B cell (primary cell): Measurements from ENCODE around the gene POU5F1. TPM values are rescaled to one million over a fixed set of nuclear protein-coding genes. Genes with fewer than 3 reads are reported as not detected.
"Not testable (repeated sequence)": the region's sequence is repeated elsewhere in the genome, so short reads cannot be mapped to it uniquely, and the experiment has no call there.

Source experiments
- ATAC-seq: fragments of 200-7000 bp; cut with Tn5 transposase; one replicate; pipeline ENCODE4 v1.10.0; 2021; ENCODE audit warnings: low read depth, mild to moderate bottlenecking, moderate number of reproducible peaks, moderate library complexity
- CTCF ChIA-PET: fragments of 350-600 bp; sonication (Branson Sonifier 250); formaldehyde crosslinking; loops from one replicate; lab custom pipeline; 2021; ENCODE audit warnings: antibody characterized with exemption, inconsistent platforms; lab: Charles Lee
- POLR2A ChIA-PET: fragments of 350-600 bp; sonication (Branson Sonifier 250); formaldehyde crosslinking; loops from one replicate; lab custom pipeline; 2021; ENCODE audit warnings: antibody characterized with exemption; lab: Charles Lee
- DNase-seq: peaks from one replicate; pipeline ENCODE4 v3.0.0; 2013
- H2AFZ ChIP-seq: 2 replicates; pipeline ENCODE4 v1.6.1; 2012; ENCODE audit warnings: mild to moderate bottlenecking, low read depth, low read length; ENCODE audit not compliant: insufficient read depth, poor library complexity, severe bottlenecking
- H3K27ac ChIP-seq, 2 donors: 1 replicate in 1 of 2; 2 replicates in 1 of 2; pipeline ENCODE4 v1.5.1; 2012 to 2013; ENCODE audit warnings: low read length in 2 of 2, mild to moderate bottlenecking in 2 of 2, moderate library complexity in 1 of 2
- H3K27me3 ChIP-seq, 4 experiments: fragments of 200-600 bp in 1 of 4; sonication (generic) in 1 of 4; replicated peaks in 1 of 4; 1 replicate in 2 of 4; 2 replicates in 2 of 4; pipeline versions ENCODE4 v1.6.1 to v1.7.0; 2013 to 2016; ENCODE audit warnings: low read length in 3 of 4, mild to moderate bottlenecking in 2 of 4, mixed read lengths in 1 of 4, moderate library complexity in 1 of 4; ENCODE audit not compliant: insufficient read depth in 4 of 4, control insufficient read depth in 3 of 4; ENCODE audit errors: control extremely low read depth in 1 of 4
- H3K36me3 ChIP-seq, 2 experiments: replicated peaks in 1 of 2; 1 replicate in 1 of 2; 2 replicates in 1 of 2; pipeline versions ENCODE4 v1.6.1 to v1.7.1; 2013; ENCODE audit warnings: low read length in 1 of 2; ENCODE audit not compliant: insufficient read depth in 2 of 2, control insufficient read depth in 1 of 2; ENCODE audit errors: control extremely low read depth in 1 of 2, extremely low read depth in 1 of 2
- H3K4me1 ChIP-seq, 2 donors: fragments of 200-600 bp in 1 of 2; sonication (generic) in 1 of 2; 1 replicate in 1 of 2; 2 replicates in 1 of 2; pipeline versions ENCODE4 v1.5.1 to v1.6.1; 2013 to 2017; ENCODE audit warnings: low read length in 2 of 2; ENCODE audit not compliant: control insufficient read depth in 2 of 2, insufficient read depth in 2 of 2
- H3K4me2 ChIP-seq: replicated peaks from 2 replicates; pipeline ENCODE3; 2012; ENCODE audit warnings: mild to moderate bottlenecking, low read depth, low read length; ENCODE audit not compliant: poor library complexity, severe bottlenecking
- H3K4me3 ChIP-seq, 5 experiments: fragments of 200-600 bp in 1 of 5; sonication (generic) in 1 of 5; 1 replicate in 3 of 5; 2 replicates in 2 of 5; pipeline versions ENCODE4 v1.5.1 to v1.7.0; 2011 to 2016; ENCODE audit warnings: low read length in 4 of 5, mild to moderate bottlenecking in 4 of 5, low read depth in 2 of 5, control low read depth in 1 of 5, moderate library complexity in 1 of 5; ENCODE audit not compliant: insufficient read depth in 1 of 5; ENCODE audit errors: control extremely low read depth in 1 of 5, extremely low read depth in 1 of 5
- H3K79me2 ChIP-seq: fragments of 200-600 bp; sonication (generic); one replicate; pipeline ENCODE4 v1.6.0; 2016; ENCODE audit warnings: low read length; ENCODE audit not compliant: control insufficient read depth, insufficient read depth
- H3K9ac ChIP-seq: fragments of 200-600 bp; sonication (generic); 2 replicates; pipeline ENCODE4 v1.6.1; 2017; ENCODE audit warnings: mild to moderate bottlenecking, low read length, moderate library complexity
- H3K9me3 ChIP-seq, 3 donors: one replicate each; pipeline versions ENCODE4 v1.6.1 to v1.7.1; 2013; ENCODE audit warnings: low read length in 2 of 3; ENCODE audit not compliant: control insufficient read depth in 2 of 3, insufficient read depth in 1 of 3; ENCODE audit errors: control extremely low read depth in 1 of 3
- H4K20me1 ChIP-seq: 2 replicates; pipeline ENCODE4 v1.6.0; 2012; ENCODE audit warnings: mild to moderate bottlenecking, low read length; ENCODE audit not compliant: insufficient read depth, control insufficient read depth, poor library complexity, severe bottlenecking
- H3K27ac Mint-ChIP-seq: one replicate; pipeline ENCODE4 v1.8.0; 2021; ENCODE audit warnings: mixed read lengths
- H3K27me3 Mint-ChIP-seq: one replicate; pipeline ENCODE4 v1.8.0; 2021; ENCODE audit warnings: mixed read lengths
- H3K4me1 Mint-ChIP-seq: one replicate; pipeline ENCODE4 v1.8.0; 2021; ENCODE audit warnings: mixed read lengths
- H3K4me3 Mint-ChIP-seq: one replicate; pipeline ENCODE4 v1.8.0; 2021; ENCODE audit warnings: mixed read lengths
- H3K9me3 Mint-ChIP-seq: one replicate; pipeline ENCODE4 v1.8.0; 2022; ENCODE audit warnings: mixed read lengths; ENCODE audit not compliant: insufficient read depth
- EZH2 ChIP-seq: IDR thresholded peaks from 2 replicates; pipeline ENCODE4 v1.6.1; 2012; ENCODE audit warnings: borderline replicate concordance, low read depth, mild to moderate bottlenecking, moderate library complexity, low read length; ENCODE audit not compliant: insufficient read depth, poor library complexity, severe bottlenecking
- WGBS: methylation state at CpG from one replicate; pipeline ENCODE4 v1.1.5; 2013; ENCODE audit warnings: missing lambda C conversion rate; ENCODE audit not compliant: insufficient coverage; 5-methylcytosine and 5-hydroxymethylcytosine counted together
- intact Hi-C: fragments of 100-400 bp; cut with micrococcal nuclease; formaldehyde crosslinking; loops from one replicate; pipeline ENCODE4 v1.10.0; 2022
- polyA plus RNA-seq: library from polyadenylated mRNA; depleted of rRNA; stranded (reverse); fragments of >200 nt; gene quantifications from 2 replicates; pipeline ENCODE4 v1.2.3, GENCODE V29; 2012
- total RNA-seq, 2 donors: library from RNA; stranded (reverse); fragments of 120-200 nt in 1 of 2; gene quantifications; 1 replicate in 1 of 2; 2 replicates in 1 of 2; pipeline versions ENCODE4 v1.2.3 to v1.2.4, GENCODE V29; 2013 to 2022
- TF ChIP-seq, protein P1 (sequence below): fragments of 200-600 bp; IDR thresholded peaks from one replicate; pipeline ENCODE4 v1.8.0; 2022; ENCODE audit warnings: antibody characterized with exemption, mild to moderate bottlenecking

The POU5F1 gene
- total and polyA plus RNA-seq, 2 donors (not counting 1 experiment from before 2014, with no cell fraction given), result 0.76 to 0.88 TPM

DNA sequence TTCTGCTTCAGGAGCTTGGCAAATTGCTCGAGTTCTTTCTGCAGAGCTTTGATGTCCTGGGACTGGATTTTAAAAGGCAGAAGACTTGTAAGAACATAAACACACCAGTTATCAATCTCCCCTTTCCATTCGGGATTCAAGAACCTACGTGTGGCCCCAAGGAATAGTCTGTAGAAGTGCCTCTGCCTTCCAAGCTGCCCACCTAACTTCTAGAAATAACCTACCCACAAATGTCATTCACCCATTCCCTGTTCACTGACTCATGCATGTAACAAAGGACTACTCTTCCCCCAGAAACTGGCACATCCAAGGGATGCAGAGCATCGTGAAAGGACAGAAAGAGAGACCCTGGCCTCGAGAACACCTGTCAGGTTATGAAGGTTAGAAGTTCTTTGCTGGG lies 4.5 kb downstream of the POU5F1 start:
- no peak overlapping the region for H3K27ac Mint-ChIP-seq
- peaks cover 19% of the 10 kb centered on the region for H3K4me1 Mint-ChIP-seq

DNA sequence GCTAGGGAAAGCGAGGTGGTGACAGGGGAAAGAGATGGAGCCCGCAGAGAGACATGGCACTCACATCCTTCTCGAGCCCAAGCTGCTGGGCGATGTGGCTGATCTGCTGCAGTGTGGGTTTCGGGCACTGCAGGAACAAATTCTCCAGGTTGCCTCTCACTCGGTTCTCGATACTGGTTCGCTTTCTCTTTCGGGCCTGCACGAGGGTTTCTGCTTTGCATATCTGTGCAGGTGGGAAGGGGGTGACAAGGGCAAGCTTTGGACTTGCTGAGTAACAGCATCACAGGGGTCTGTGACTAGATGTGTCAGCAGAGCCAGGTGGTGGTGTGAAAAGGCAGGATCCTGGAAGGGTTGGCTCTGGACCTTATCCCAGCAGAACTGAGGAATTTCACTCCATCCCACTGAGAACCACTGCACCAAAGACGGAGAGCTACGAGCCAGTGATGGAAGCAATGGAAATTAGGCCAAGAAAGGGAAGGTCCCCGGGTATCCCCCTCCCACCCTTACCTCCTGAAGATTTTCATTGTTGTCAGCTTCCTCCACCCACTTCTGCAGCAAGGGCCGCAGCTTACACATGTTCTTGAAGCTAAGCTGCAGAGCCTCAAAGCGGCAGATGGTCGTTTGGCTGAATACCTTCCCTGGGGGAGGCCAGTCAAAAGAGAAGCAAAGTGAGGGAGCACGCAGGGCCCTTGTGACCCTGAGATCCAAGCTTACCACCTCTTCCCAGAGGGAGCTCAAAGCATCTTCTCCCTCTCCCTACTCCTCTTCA lies 5.2 kb downstream of the POU5F1 start:
- ChIA-PET POLR2A (interaction anchor here (0.6 kb wide), 1 partner anchor 22 kb away, joined by 6 read pairs; no protein-coding TSS in a partner anchor), CTCF (interaction anchor here (0.9 to 1.6 kb wide), 5 partner anchors 27 to 201 kb away, joined by 3 to 6 read pairs (median 4); no protein-coding TSS in a partner anchor)
- H3K9me3 ChIP-seq, H4K20me1 ChIP-seq, H3K27me3 ChIP-seq, H3K9ac ChIP-seq, H3K27me3 Mint-ChIP-seq, H3K36me3 ChIP-seq, H3K9me3 Mint-ChIP-seq, H3K27ac ChIP-seq, H3K79me2 ChIP-seq, intact Hi-C loops, H2AFZ ChIP-seq, H3K4me3 ChIP-seq: not testable (repeated sequence)
- Mint-ChIP-seq H3K27ac (peak overlapping the region; percentile 78), H3K4me3 (peak overlapping the region; percentile 46), H3K4me1 (peaks cover 19% of the 10 kb centered on the region)
- WGBS, result 65% methylated on average over 4 of the region's 17 CpGs
- ATAC-seq (peak; percentile 88), DNase-seq (peak; percentile 54)
- H3K4me2 ChIP-seq, result peak overlapping the region; percentile 48
- peaks cover 0 to 11% of the 10 kb centered on the region in 2 donors for H3K4me1 ChIP-seq

More for the DNA sequence above, 4.5 kb downstream of the POU5F1 start:
- Histone ChIP-seq H3K27me3 (no peaks in the 10 kb centered on the region), H3K27ac (no peak overlapping the region), H3K79me2 (no peaks in the 10 kb centered on the region), H3K9me3 (no peaks in the 10 kb centered on the region), H4K20me1 (no peaks in the 10 kb centered on the region), H3K4me2 (no peak overlapping the region), H3K9ac (no peak overlapping the region), H3K4me3 (no peak overlapping the region), H3K4me1 (peaks cover 0 to 11% of the 10 kb centered on the region in 2 donors), H2AFZ (no peak overlapping the region), H3K36me3 (no peaks in the 10 kb centered on the region)
- Mint-ChIP-seq H3K9me3 (no peaks in the 10 kb centered on the region), H3K27me3 (no peaks in the 10 kb centered on the region), H3K4me3 (no peak overlapping the region)
- DNase-seq, result no peak
- TF ChIP-seq, protein P1, sequence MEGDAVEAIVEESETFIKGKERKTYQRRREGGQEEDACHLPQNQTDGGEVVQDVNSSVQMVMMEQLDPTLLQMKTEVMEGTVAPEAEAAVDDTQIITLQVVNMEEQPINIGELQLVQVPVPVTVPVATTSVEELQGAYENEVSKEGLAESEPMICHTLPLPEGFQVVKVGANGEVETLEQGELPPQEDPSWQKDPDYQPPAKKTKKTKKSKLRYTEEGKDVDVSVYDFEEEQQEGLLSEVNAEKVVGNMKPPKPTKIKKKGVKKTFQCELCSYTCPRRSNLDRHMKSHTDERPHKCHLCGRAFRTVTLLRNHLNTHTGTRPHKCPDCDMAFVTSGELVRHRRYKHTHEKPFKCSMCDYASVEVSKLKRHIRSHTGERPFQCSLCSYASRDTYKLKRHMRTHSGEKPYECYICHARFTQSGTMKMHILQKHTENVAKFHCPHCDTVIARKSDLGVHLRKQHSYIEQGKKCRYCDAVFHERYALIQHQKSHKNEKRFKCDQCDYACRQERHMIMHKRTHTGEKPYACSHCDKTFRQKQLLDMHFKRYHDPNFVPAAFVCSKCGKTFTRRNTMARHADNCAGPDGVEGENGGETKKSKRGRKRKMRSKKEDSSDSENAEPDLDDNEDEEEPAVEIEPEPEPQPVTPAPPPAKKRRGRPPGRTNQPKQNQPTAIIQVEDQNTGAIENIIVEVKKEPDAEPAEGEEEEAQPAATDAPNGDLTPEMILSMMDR, result no peak
- TF ChIP-seq EZH2, result no peak
- intact Hi-C loops, result no loop called here
- ATAC-seq, result no peak
- WGBS, result 92% methylated on average over 3 of the region's 5 CpGs
- ChIA-PET POLR2A (no interaction called here), CTCF (interaction anchor here (0.9 to 1.4 kb wide), 4 partner anchors 27 to 201 kb away, joined by 3 to 5 read pairs (median 4); no protein-coding TSS in a partner anchor)

DNA sequence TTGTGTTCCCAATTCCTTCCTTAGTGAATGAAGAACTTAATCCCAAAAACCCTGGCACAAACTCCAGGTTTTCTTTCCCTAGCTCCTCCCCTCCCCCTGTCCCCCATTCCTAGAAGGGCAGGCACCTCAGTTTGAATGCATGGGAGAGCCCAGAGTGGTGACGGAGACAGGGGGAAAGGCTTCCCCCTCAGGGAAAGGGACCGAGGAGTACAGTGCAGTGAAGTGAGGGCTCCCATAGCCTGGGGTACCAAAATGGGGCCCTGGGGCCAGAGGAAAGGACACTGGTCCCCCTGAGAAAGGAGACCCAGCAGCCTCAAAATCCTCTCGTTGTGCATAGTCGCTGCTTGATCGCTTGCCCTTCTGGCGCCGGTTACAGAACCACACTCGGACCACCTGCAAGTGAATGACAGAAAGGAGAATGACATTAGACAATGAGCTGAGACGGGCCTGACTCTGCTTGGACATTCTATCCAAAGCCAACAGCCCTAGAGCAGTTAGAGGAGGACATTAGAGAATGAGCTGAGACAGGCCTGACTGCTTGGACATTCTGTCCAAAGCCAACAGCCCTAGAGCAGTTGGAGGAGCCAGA lies 5.9 kb downstream of the POU5F1 start:
- CTCF ChIA-PET, result interaction anchor here (1.0 to 1.6 kb wide), 3 partner anchors 27 to 202 kb away, joined by 4 to 6 read pairs (median 5); no protein-coding TSS in a partner anchor
- Mint-ChIP-seq H3K4me3 (peak overlapping the region; percentile 46), H3K4me1 (peaks cover 24% of the 10 kb centered on the region)

More for the DNA sequence above, 5.9 kb downstream of the POU5F1 start:
- Histone ChIP-seq H3K4me1 (peaks cover 0 to 12% of the 10 kb centered on the region in 2 donors), H3K4me2 (peak overlapping the region; percentile 48)
- 93% methylated on average over 6 of the region's 9 CpGs for WGBS
- H3K27ac ChIP-seq, ATAC-seq, DNase-seq, H3K9ac ChIP-seq, H3K27me3 Mint-ChIP-seq, H3K79me2 ChIP-seq, H4K20me1 ChIP-seq, H3K4me3 ChIP-seq, H3K9me3 ChIP-seq, intact Hi-C loops, H3K36me3 ChIP-seq, H3K27me3 ChIP-seq, H2AFZ ChIP-seq, H3K9me3 Mint-ChIP-seq: not testable (repeated sequence)
- POLR2A ChIA-PET, result interaction anchor here (0.6 kb wide), 1 partner anchor 22 kb away, joined by 6 read pairs; no protein-coding TSS in a partner anchor
- H3K27ac Mint-ChIP-seq, result peak overlapping the region; percentile 78
